IPS DF 6.9 (cell line): ENCODE measurements around the gene KIF1A.
"Not testable (repeated sequence)": the region's sequence is repeated elsewhere in the genome, so short reads cannot be mapped to it uniquely, and the experiment has no call there.

Experiments
- DNase-seq: peaks from one replicate; pipeline ENCODE4 v3.0.0-alpha.2; 2013; ENCODE audit warnings: low read depth, low spot score
- H3K27ac ChIP-seq: one replicate; pipeline ENCODE4 v1.5.1; 2013; ENCODE audit warnings: low read length, control low read depth
- H3K27me3 ChIP-seq: 2 replicates; pipeline ENCODE4 v1.6.1; 2013; ENCODE audit warnings: mild to moderate bottlenecking, low read length; ENCODE audit not compliant: control insufficient read depth, insufficient read depth
- H3K36me3 ChIP-seq: 2 replicates; pipeline ENCODE4 v1.6.1; 2013; ENCODE audit warnings: low read length; ENCODE audit not compliant: control insufficient read depth, insufficient read depth
- H3K4me1 ChIP-seq: 2 replicates; pipeline ENCODE4 v1.6.1; 2013; ENCODE audit warnings: low read length; ENCODE audit not compliant: control insufficient read depth, insufficient read depth
- H3K4me3 ChIP-seq: 2 replicates; pipeline ENCODE4 v1.5.1; 2013; ENCODE audit warnings: mild to moderate bottlenecking, low read length
- H3K9me3 ChIP-seq: 2 replicates; pipeline ENCODE4 v1.6.1; 2013; ENCODE audit warnings: low read length, inconsistent platforms; ENCODE audit not compliant: control insufficient read depth, insufficient read depth
- WGBS: extraction: QIAGEN DNeasy Blood & Tissue Kit; methylation state at CpG from one replicate; pipeline ENCODE4 v1.1.7; 2013; ENCODE audit warnings: mixed read lengths, missing lambda C conversion rate; ENCODE audit not compliant: insufficient read length, insufficient coverage; 5-methylcytosine and 5-hydroxymethylcytosine counted together

The KIF1A gene

GRCh38 chr2:240688553-240688919, 131.5 kb downstream of the KIF1A start:
- H3K4me1 ChIP-seq, result no peaks in the 10 kb centered on the region
- no peak overlapping the region for H3K4me3 ChIP-seq
- no CpG with 5 or more reads among the region's 9 CpGs for WGBS
- H3K9me3 ChIP-seq, result no peaks in the 10 kb centered on the region
- no peaks in the 10 kb centered on the region; the same call in 1 of the 2 replicates for H3K36me3 ChIP-seq
- no peak for DNase-seq
- H3K27ac ChIP-seq, result no peak overlapping the region
- no peaks in the 10 kb centered on the region for H3K27me3 ChIP-seq

- H3K27me3 ChIP-seq, result no peaks in the 10 kb centered on the region
- H3K4me1 ChIP-seq, result no peaks in the 10 kb centered on the region
- no peaks in the 10 kb centered on the region for H3K9me3 ChIP-seq
- DNase-seq, result no peak
- H3K4me3 ChIP-seq, result no peak overlapping the region
- no CpG with 5 or more reads among the region's 14 CpGs for WGBS
- no peaks in the 10 kb centered on the region; the same call in 1 of the 2 replicates for H3K36me3 ChIP-seq
- H3K27ac ChIP-seq, result no peak overlapping the region
Observed at GRCh38 chr2:240687741-240688552, 132.1 kb downstream of the KIF1A start.

GRCh38 chr2:240687045-240687740, 132.8 kb downstream of the KIF1A start:
- Histone ChIP-seq H3K27ac (no peak overlapping the region), H3K9me3 (no peaks in the 10 kb centered on the region), H3K27me3 (no peaks in the 10 kb centered on the region), H3K4me1 (no peaks in the 10 kb centered on the region), H3K36me3 (no peaks in the 10 kb centered on the region; the same call in 1 of the 2 replicates), H3K4me3 (no peak overlapping the region)
- DNase-seq, result no peak
- WGBS, result no CpG with 5 or more reads among the region's 20 CpGs

- H3K4me3 ChIP-seq, result no peak overlapping the region
- no peaks in the 10 kb centered on the region; the same call in 1 of the 2 replicates for H3K36me3 ChIP-seq
- no CpG with 5 or more reads among the region's 6 CpGs for WGBS
- no peak for DNase-seq
- H3K9me3 ChIP-seq, result no peaks in the 10 kb centered on the region
- H3K4me1 ChIP-seq, result no peaks in the 10 kb centered on the region
- no peaks in the 10 kb centered on the region for H3K27me3 ChIP-seq
- H3K27ac ChIP-seq, result no peak overlapping the region
Observed at GRCh38 chr2:240686460-240686859, 133.6 kb downstream of the KIF1A start.

GRCh38 chr2:240685771-240686371, 134.1 kb downstream of the KIF1A start:
- no peaks in the 10 kb centered on the region for H3K4me1 ChIP-seq
- no peak for DNase-seq
- H3K36me3 ChIP-seq, result no peaks in the 10 kb centered on the region; the same call in 1 of the 2 replicates
- no peaks in the 10 kb centered on the region for H3K27me3 ChIP-seq
- no CpG with 5 or more reads among the region's 10 CpGs for WGBS
- H3K4me3 ChIP-seq, result no peak overlapping the region
- no peaks in the 10 kb centered on the region for H3K9me3 ChIP-seq
- H3K27ac ChIP-seq, result no peak overlapping the region

- not testable (repeated sequence) for H3K36me3 ChIP-seq, H3K9me3 ChIP-seq, DNase-seq, H3K27ac ChIP-seq, H3K27me3 ChIP-seq, H3K4me3 ChIP-seq, H3K4me1 ChIP-seq
- no CpG with 5 or more reads among the region's 15 CpGs for WGBS
Observed at GRCh38 chr2:240683980-240684728, 135.9 kb downstream of the KIF1A start.

GRCh38 chr2:240683329-240683979, 136.6 kb downstream of the KIF1A start:
- H3K27ac ChIP-seq, H3K4me1 ChIP-seq, H3K4me3 ChIP-seq, H3K9me3 ChIP-seq, DNase-seq, H3K27me3 ChIP-seq, H3K36me3 ChIP-seq: not testable (repeated sequence)
- no CpG with 5 or more reads among the region's 15 CpGs for WGBS

- not testable (repeated sequence) for H3K9me3 ChIP-seq, DNase-seq, H3K27me3 ChIP-seq, H3K4me1 ChIP-seq, H3K36me3 ChIP-seq, H3K27ac ChIP-seq, H3K4me3 ChIP-seq
- no CpG with 5 or more reads among the region's 37 CpGs for WGBS
Observed at GRCh38 chr2:240682431-240683224, 137.4 kb downstream of the KIF1A start, which contains the start of gene AQP12B. Gene AQP12B, minus strand, starts transcription at chr2:240682885. Its CDS starts 48 bp downstream, at chr2:240682837.

GRCh38 chr2:240680185-240680584, 139.8 kb downstream of the KIF1A start:
- H3K27me3 ChIP-seq, DNase-seq, H3K27ac ChIP-seq, H3K36me3 ChIP-seq, H3K4me1 ChIP-seq, H3K9me3 ChIP-seq, H3K4me3 ChIP-seq: not testable (repeated sequence)
- no CpG with 5 or more reads among the region's 11 CpGs for WGBS
